ENCODE data around the gene RIMOC1.
"Not testable (repeated sequence)": the region's sequence is repeated elsewhere in the genome, so short reads cannot be mapped to it uniquely, and the experiment has no call there.

- TF ChIP-seq EZH2 (IDR thresholded peaks at IDR 0.05); POLR2AphosphoS5 (IDR thresholded peaks at IDR 0.05; ENCODE audit: borderline replicate concordance, low read depth, low read length): not testable (repeated sequence)
These were observed 41.3 kb downstream of the RIMOC1 start for GRCh38 chr5:41945332-41945955.
